ENCODE data around the gene ZBTB38. TPM values are rescaled to one million over a fixed set of nuclear protein-coding genes. Genes with fewer than 3 reads are reported as not detected.

The ZBTB38 gene
- total RNA-seq, result 10 to 100 TPM; 38.7 to 72.3 (median 58.2) TPM
- total RNA-seq (2013), result 86.2 TPM
- 21.0 to 214 (median 79.7) reads per million in 29 experiments for total RNA-seq

GRCh38 chr3:141368062-141368924, at the start of gene ZBTB38:
ZBTB38 (plus strand) TSS chr3:141368504; CDS start chr3:141442389, 73,885 bp downstream.
- H3K36me3 Mint-ChIP-seq, result no peaks in the 10 kb centered on the region
- no peaks in the 10 kb centered on the region for H3K27me3 Mint-ChIP-seq
- ChIA-PET POLR2A (no interaction called here), CTCF (interaction anchor here (0.6 to 1.4 kb wide), 4 partner anchors 14 to 84 kb away, joined by 3 to 9 read pairs (median 3); no protein-coding TSS in a partner anchor)
- Histone ChIP-seq H3K36me3 (ENCODE audit: control insufficient read depth in 2 of 2, extremely low read depth in 1 of 2, insufficient read depth in 1 of 2, low read length in 1 of 2) (no peaks in the 10 kb centered on the region), H3K9me3 (no peaks in the 10 kb centered on the region), H3K27me3 (replicated peaks in 1 of 2; ENCODE audit: control insufficient read depth in 2 of 2, extremely low read depth in 1 of 2, insufficient read depth in 2 of 2, low read length in 1 of 2) (no peaks in the 10 kb centered on the region), H3K4me3 (ENCODE audit: control insufficient read depth in 1 of 2, extremely low read depth in 1 of 2, low read length in 1 of 2) (no peak within 1 kb of the TSS), H3K4me1 (ENCODE audit: control insufficient read depth in 1 of 2, extremely low read depth in 1 of 2, insufficient read depth in 2 of 2, low read length in 2 of 2) (no peaks in the 10 kb centered on the region), H3K27ac (ENCODE audit: low read length) (no peak within 1 kb of the TSS)
- ATAC-seq (replicated peaks in 1 of 4) (no peak), DNase-seq (peak in 1 of 35 experiments; percentile 2)
- H3K27ac Mint-ChIP-seq, result no peak within 1 kb of the TSS
- no peak within 1 kb of the TSS for H3K4me3 Mint-ChIP-seq
- H3K9me3 Mint-ChIP-seq, result peaks cover 0 to 3% (median 0%) of the 10 kb centered on the region in 3 donors
- H3K4me1 Mint-ChIP-seq, result peaks cover 0 to 7% (median 4%) of the 10 kb centered on the region in 3 donors
- WGBS (ENCODE audit: insufficient coverage), result 97% methylated on average over 10 of the region's 26 CpGs

- H3K4me1 ChIP-seq (ENCODE audit: control insufficient read depth in 1 of 2, extremely low read depth in 1 of 2, insufficient read depth in 2 of 2, low read length in 2 of 2), result peaks cover 14 to 17% of the 10 kb centered on the region in 2 experiments
- ChIA-PET POLR2A (interaction anchor here in 1 of 2 donors (0.6 kb wide), 1 partner anchor 14 kb away, joined by 6 read pairs; no protein-coding TSS in a partner anchor), CTCF (interaction anchor here in 1 of 2 donors (1.0 to 1.1 kb wide), 2 partner anchors 11 to 132 kb away, joined by 3 to 5 read pairs; no protein-coding TSS in a partner anchor)
- no peaks in the 10 kb centered on the region for H3K9me3 ChIP-seq
- H3K4me3 Mint-ChIP-seq, result peak overlapping the region in 2 of 3 donors; percentile 45 to 66
- DNase-seq (no peak), ATAC-seq (replicated peaks in 1 of 4) (peak; percentile 65 to 86 (median 80))
- H3K27me3 ChIP-seq (replicated peaks in 1 of 2; ENCODE audit: control insufficient read depth in 2 of 2, extremely low read depth in 1 of 2, insufficient read depth in 2 of 2, low read length in 1 of 2), result no peaks in the 10 kb centered on the region
- H3K36me3 ChIP-seq (ENCODE audit: control insufficient read depth in 2 of 2, extremely low read depth in 1 of 2, insufficient read depth in 1 of 2, low read length in 1 of 2), result no peaks in the 10 kb centered on the region
- H3K27me3 Mint-ChIP-seq, result no peaks in the 10 kb centered on the region
- peak overlapping the region; percentile 63 for H3K27ac ChIP-seq (ENCODE audit: low read length)
- peaks cover 0 to 5% (median 3%) of the 10 kb centered on the region in 3 donors for H3K9me3 Mint-ChIP-seq
- H3K27ac Mint-ChIP-seq, result peak overlapping the region; percentile 95 to 98
- peaks cover 25 to 29% (median 26%) of the 10 kb centered on the region in 3 donors for H3K4me1 Mint-ChIP-seq
- no peak overlapping the region for H3K4me3 ChIP-seq (ENCODE audit: control insufficient read depth in 1 of 2, extremely low read depth in 1 of 2, low read length in 1 of 2)
- peaks cover 22% of the 10 kb centered on the region for H3K36me3 Mint-ChIP-seq
Observed at GRCh38 chr3:141320399-141321108, 47.8 kb upstream of the ZBTB38 start.

GRCh38 chr3:141321109-141321497, 47.2 kb upstream of the ZBTB38 start:
- Mint-ChIP-seq H3K27me3 (no peaks in the 10 kb centered on the region), H3K4me3 (peak overlapping the region in 1 of 3 donors; percentile 66), H3K9me3 (peaks cover 0 to 5% (median 3%) of the 10 kb centered on the region in 3 donors), H3K4me1 (peaks cover 27 to 31% (median 27%) of the 10 kb centered on the region in 3 donors), H3K27ac (peak overlapping the region; percentile 95 to 98), H3K36me3 (peaks cover 22% of the 10 kb centered on the region)
- H3K27ac ChIP-seq (ENCODE audit: low read length), result peak overlapping the region; percentile 63
- no peak overlapping the region for H3K4me3 ChIP-seq (ENCODE audit: control insufficient read depth in 1 of 2, extremely low read depth in 1 of 2, low read length in 1 of 2)
- no peaks in the 10 kb centered on the region for H3K27me3 ChIP-seq (replicated peaks in 1 of 2; ENCODE audit: control insufficient read depth in 2 of 2, extremely low read depth in 1 of 2, insufficient read depth in 2 of 2, low read length in 1 of 2)
- H3K9me3 ChIP-seq, result no peaks in the 10 kb centered on the region
- H3K36me3 ChIP-seq (ENCODE audit: control insufficient read depth in 2 of 2, extremely low read depth in 1 of 2, insufficient read depth in 1 of 2, low read length in 1 of 2), result no peaks in the 10 kb centered on the region
- ATAC-seq (replicated peaks in 1 of 4) (peak; percentile 36 to 63 (median 50)), DNase-seq (no peak)
- WGBS (ENCODE audit: insufficient coverage), result no CpG with 5 or more reads among the region's 1 CpG
- peaks cover 14 to 17% of the 10 kb centered on the region in 2 experiments for H3K4me1 ChIP-seq (ENCODE audit: control insufficient read depth in 1 of 2, extremely low read depth in 1 of 2, insufficient read depth in 2 of 2, low read length in 2 of 2)
- POLR2A ChIA-PET, result no interaction called here
- CTCF ChIA-PET, result interaction anchor here in 1 of 2 donors (1.0 to 1.1 kb wide), 2 partner anchors 11 to 131 kb away, joined by 3 to 5 read pairs; no protein-coding TSS in a partner anchor

GRCh38 chr3:141323936-141324704, 44.2 kb upstream of the ZBTB38 start:
- Histone ChIP-seq H3K4me3 (ENCODE audit: control insufficient read depth in 1 of 2, extremely low read depth in 1 of 2, low read length in 1 of 2) (no peak overlapping the region), H3K9me3 (no peaks in the 10 kb centered on the region), H3K27ac (ENCODE audit: low read length) (no peak overlapping the region), H3K27me3 (replicated peaks in 1 of 2; ENCODE audit: control insufficient read depth in 2 of 2, extremely low read depth in 1 of 2, insufficient read depth in 2 of 2, low read length in 1 of 2) (no peaks in the 10 kb centered on the region), H3K36me3 (ENCODE audit: control insufficient read depth in 2 of 2, extremely low read depth in 1 of 2, insufficient read depth in 1 of 2, low read length in 1 of 2) (no peaks in the 10 kb centered on the region), H3K4me1 (ENCODE audit: control insufficient read depth in 1 of 2, extremely low read depth in 1 of 2, insufficient read depth in 2 of 2, low read length in 2 of 2) (peaks cover 14 to 17% of the 10 kb centered on the region in 2 experiments)
- DNase-seq, result no peak
- POLR2A ChIA-PET, result no interaction called here
- Mint-ChIP-seq H3K4me1 (peaks cover 28 to 34% (median 31%) of the 10 kb centered on the region in 3 donors), H3K36me3 (peaks cover 9% of the 10 kb centered on the region), H3K27me3 (no peaks in the 10 kb centered on the region), H3K9me3 (peaks cover 0 to 5% (median 3%) of the 10 kb centered on the region in 3 donors), H3K27ac (no peak overlapping the region), H3K4me3 (no peak overlapping the region)
- CTCF ChIA-PET, result interaction anchor here (0.5 to 1.1 kb wide), 4 partner anchors 110 to 128 kb away, joined by 3 to 5 read pairs (median 3); no protein-coding TSS in a partner anchor
- WGBS (ENCODE audit: insufficient coverage), result no CpG with 5 or more reads among the region's 4 CpGs
- ATAC-seq (replicated peaks in 1 of 4), result no peak

GRCh38 chr3:141326123-141326522, 42.2 kb upstream of the ZBTB38 start:
- DNase-seq (no peak), ATAC-seq (replicated peaks in 1 of 4) (no peak)
- no peak overlapping the region for H3K27ac ChIP-seq (ENCODE audit: low read length)
- Mint-ChIP-seq H3K4me3 (no peak overlapping the region), H3K27ac (no peak overlapping the region), H3K36me3 (peaks cover 3% of the 10 kb centered on the region), H3K9me3 (no peaks in the 10 kb centered on the region), H3K4me1 (peaks cover 13 to 17% (median 16%) of the 10 kb centered on the region in 3 donors), H3K27me3 (no peaks in the 10 kb centered on the region)
- no peaks in the 10 kb centered on the region for H3K27me3 ChIP-seq (replicated peaks in 1 of 2; ENCODE audit: control insufficient read depth in 2 of 2, extremely low read depth in 1 of 2, insufficient read depth in 2 of 2, low read length in 1 of 2)
- no peak overlapping the region for H3K4me3 ChIP-seq (ENCODE audit: control insufficient read depth in 1 of 2, extremely low read depth in 1 of 2, low read length in 1 of 2)
- ChIA-PET POLR2A (no interaction called here), CTCF (no interaction called here)
- peaks cover 5 to 8% of the 10 kb centered on the region in 2 experiments for H3K4me1 ChIP-seq (ENCODE audit: control insufficient read depth in 1 of 2, extremely low read depth in 1 of 2, insufficient read depth in 2 of 2, low read length in 2 of 2)
- H3K36me3 ChIP-seq (ENCODE audit: control insufficient read depth in 2 of 2, extremely low read depth in 1 of 2, insufficient read depth in 1 of 2, low read length in 1 of 2), result no peaks in the 10 kb centered on the region
- H3K9me3 ChIP-seq, result no peaks in the 10 kb centered on the region
